SK-N-MC (cell line): ENCODE measurements around the gene PSMD11.

Experiments
- FOXP2 ChIP-seq: optimal IDR thresholded peaks from 2 replicates; pipeline ENCODE3; 2011; ENCODE audit warnings: mild to moderate bottlenecking, moderate library complexity; ENCODE audit not compliant: insufficient read depth; ENCODE audit errors: extremely low read length, control extremely low read depth
- POLR2AphosphoS5 ChIP-seq: IDR thresholded peaks from 2 replicates; pipeline ENCODE4 v1.6.1; 2012; ENCODE audit warnings: mild to moderate bottlenecking, low read depth, low read length, borderline replicate concordance

GRCh38 chr17:32504166-32504990 is 60.1 kb downstream of the PSMD11 start:
- no peak for TF ChIP-seq FOXP2
- TF ChIP-seq POLR2AphosphoS5, result no peak
